ENCODE results near the gene BCO1. TPM values are rescaled to one million over a fixed set of nuclear protein-coding genes. Genes with fewer than 3 reads are reported as not detected.

The BCO1 gene
- total RNA-seq, 1 donor from 2014 or later = not detected

DNA sequence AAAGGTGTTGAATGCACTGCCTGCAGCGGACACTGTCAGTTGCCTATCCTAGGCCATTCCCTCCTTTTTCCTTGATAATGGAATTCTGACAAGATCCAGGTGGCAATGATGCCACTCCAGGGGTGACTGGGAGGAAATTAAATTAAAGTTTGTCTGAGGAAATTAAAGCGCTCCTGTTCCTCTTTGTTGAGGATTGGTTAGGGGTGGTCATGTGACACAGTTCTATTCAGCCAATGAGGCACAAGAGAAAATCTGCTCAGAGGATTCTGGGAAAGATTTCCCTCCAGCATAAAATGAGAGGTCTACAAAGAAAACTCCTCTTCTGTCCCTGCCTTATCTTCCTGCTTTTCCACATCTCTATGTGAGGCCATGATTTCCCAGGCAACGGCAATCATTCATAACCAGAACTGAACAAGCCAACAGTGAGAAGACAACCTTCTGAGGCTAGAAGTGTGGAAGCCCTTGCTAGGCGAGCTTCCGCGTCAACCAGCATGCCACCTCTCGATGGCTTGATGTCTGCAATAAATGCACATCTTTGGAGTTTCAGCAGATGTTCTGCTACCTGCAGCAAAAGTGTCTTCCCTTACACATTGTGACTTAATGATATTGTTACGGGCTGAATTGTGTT is 5.6 kb upstream of the BCO1 start:
- no peak for DNase-seq

DNA sequence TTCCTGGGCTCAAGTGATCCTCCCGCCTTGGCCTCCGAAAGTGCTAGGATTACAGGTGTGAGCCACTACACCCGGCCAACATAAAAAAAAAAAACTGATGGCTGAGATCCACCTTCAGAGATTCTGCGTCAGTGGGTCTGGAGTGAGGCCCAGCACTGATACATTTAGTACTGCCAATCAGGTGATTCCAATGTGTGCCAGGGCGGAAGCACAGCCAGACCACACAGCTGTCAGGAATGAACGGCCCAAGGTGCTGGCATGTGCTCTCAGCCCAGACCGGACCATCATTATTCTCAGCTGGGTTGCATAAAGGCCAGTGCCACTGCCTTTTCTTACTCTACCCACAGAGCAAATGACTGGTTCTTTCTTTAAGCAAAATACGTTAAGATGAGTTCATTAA is 1.2 kb upstream of the BCO1 start:
- DNase-seq = no peak

DNA sequence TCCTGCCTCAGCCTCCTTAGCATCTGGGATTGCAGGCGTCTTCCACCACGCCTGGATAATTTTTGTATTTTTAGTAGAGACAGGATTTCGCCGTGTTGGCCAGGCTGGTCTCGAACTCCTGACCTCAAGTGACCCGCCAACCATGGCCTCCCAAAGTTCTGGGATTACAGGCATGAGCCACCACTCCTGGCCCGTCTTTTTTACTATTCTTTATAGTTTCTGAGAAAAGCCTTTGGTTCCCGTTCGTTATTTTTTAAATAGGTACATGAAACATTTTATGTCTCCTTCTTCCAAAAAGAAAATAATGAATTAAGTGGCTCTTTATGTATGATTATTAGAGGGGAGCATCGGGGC is 570 bp upstream of the BCO1 start:
- DNase-seq = no peak

DNA sequence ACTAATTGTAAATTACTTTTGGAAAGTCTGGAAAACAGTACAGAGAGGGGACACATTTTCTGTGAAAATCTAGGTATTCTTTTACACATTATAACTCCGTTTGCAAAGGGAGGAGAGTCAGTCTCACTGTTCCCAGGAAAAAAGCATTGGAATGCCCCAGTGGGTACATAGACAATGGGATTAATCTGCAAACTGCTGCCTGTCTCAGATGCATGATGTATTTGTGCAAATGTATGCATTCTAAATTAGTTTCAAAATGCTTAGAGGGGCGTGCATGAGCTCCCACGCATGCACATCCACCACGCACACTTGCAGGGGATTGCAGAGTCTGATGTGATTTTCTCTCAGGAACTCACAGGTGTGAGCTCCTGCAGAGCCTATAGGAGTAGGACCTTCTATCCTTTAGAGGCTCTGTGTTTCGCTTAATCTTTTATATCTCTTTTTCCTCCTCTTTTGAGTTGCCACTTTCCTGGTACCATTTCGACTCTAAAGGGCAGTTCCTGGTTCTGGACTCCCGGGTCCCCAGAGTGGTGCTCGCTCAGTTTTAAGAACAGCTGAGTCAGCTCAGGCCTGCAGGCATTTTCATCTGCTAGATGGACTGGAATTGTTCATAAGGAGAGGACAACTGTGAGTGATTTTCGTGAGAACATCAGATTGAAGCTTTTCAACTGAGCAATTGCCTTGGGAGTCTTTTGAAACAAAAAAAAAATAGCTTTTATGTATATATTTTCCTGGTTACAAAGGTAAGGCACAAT is 1.1 kb downstream of the BCO1 start:
- no peak for DNase-seq

DNA sequence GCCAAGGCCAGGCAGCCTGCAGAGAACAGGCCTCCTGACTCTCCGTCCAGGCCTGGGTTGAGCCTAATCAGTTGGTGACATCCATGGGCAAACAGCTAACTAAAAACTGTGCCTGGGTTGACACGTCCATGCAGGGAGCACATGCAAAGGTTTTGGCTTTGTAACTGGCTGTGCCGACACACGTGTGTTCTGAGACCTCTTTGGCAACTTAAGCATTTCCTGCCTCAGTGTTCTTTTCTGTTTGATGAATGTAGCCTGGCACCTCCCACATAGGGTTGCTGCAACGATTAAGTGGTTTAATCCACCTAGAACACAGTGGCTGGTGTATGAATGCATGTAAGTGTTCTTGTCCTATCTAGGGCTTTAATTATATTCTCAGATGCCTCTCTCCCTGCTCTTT is 3.2 kb downstream of the BCO1 start:
- no peak for DNase-seq

DNA sequence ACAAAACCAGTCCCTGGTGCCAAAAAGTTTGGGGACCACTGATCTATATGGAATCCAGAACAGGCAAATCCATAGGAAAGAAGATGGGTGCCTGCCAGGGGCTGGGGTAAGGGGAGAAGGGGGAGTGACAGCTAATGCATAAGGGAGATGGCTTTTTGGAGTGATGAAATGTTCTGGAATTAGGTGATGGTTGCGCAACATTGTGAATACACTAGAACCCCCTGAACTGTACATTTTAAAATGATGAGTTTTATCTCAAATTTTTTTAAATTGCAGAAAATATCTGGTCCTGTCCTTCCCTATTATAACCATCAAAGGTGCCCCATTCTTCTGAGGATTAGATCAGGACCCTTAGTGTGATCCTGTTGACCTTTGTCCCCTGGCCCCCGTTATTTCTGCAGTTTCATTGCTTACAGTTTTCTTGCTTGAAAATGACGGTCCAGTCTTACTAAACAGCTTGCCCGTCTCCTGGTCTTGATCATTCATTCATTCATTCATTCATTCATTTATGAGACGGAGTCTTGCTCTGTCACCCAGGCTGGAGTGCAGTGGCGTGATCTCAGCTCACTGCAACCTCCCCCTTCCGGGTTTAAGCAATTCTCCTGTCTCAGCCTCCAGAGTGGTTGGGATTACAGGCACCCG is 4.6 kb downstream of the BCO1 start:
- DNase-seq = no peak

DNA sequence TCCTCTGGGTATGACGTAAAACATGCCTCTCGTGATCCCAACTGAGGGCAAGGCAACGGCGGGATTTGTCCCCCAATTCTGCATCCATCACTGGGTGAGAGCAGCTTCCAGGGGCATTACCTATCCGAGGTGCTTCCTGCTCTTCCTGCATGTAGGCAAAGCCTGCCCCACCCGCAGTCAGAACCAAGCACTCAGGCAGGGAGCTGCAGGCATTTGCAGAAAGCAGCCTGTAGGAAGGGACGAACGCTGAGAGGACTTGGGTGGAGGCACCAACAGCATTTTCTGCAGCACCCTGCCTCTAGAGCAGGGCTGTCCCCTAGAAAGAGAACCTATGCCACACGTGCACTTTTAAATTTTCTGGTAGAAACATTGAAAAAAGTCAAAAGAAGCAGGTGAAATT is 5.5 kb downstream of the BCO1 start:
- DNase-seq = no peak

DNA sequence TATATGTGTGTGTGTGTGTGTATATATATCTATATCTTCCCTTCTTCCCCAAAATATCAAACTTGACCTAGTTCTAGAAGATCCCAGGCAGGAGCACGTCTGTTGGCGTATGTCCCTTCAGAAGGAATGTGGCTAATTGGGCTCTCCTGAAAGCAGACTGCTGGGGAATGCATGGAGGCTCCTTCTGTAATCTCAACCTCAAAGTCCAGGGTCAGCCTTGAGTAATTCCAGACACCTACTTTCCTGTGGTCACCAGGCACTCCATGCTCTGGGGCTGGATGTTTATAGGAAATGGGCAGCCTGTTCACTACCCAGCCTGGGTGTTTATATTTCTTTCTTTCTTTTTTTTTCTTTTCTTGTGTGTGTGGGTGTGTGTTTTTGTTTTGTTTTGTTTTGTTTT is 13.4 kb downstream of the BCO1 start:
- no peak for DNase-seq

DNA sequence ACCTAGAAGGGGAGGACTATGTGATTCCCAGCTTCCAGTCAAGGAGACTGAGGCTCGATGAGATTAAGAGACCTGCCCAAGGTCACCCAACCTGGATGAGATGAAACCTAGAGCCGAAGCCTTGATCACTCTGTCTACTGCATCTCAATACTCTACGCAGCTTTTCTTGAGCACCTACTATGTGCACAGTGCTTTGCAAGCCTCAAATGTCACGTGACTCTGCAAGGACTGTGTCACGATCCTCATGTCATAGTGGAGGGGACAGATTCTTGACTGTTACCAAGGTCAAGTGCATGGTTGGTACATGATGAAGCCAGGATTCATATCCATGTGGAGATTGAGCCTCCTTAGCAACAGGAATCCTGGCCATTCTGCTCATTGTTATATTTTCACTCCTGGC is 14.7 kb downstream of the BCO1 start:
- DNase-seq = no peak

DNA sequence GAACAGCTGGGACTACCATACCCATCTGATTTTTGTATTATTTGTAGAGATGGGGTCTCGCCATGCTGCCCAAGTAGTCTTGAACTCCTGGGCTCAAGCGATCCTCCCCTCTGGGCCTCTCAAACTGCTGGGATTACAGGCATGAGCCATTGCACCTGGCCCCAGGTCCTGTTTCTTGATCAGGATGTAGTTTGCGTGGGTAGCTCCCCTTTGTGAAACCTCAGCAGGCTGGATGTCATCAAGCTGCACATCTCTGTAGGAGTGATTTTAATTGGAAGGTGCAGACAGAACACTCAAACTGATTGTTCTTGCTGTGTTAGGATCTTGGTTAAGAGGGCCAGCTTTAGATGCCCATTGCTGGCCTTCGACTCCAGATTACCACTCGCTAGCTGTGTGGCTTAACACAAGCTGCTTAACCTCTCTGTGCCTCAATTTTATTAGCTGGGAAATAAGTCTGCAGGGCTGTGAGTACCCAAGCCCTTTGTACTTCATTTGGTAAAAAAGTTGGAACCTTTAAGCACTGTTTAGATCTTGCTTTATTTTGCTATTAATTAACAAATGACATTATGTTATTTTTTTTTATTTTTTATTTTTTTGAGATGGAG is 16.5 kb downstream of the BCO1 start:
- no peak for DNase-seq

DNA sequence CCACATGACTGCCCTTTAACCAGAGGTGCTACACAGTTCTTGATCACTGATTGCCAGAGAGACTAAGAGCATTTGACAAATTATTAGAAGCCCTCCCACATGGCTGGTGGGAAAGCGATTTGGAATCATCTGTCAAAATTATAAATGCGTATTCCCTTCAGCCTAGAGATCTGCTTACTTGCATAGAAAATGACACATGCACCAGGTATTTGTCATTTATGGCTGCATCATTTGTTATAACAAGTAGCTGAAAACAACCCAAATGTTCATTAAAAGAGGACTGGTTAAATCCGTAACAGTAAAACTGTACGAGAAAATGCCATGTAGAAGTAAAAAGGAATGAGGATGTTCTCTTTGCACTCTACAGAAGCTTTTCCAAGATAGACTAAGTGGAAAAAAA is 21.4 kb downstream of the BCO1 start:
- DNase-seq = no peak

DNA sequence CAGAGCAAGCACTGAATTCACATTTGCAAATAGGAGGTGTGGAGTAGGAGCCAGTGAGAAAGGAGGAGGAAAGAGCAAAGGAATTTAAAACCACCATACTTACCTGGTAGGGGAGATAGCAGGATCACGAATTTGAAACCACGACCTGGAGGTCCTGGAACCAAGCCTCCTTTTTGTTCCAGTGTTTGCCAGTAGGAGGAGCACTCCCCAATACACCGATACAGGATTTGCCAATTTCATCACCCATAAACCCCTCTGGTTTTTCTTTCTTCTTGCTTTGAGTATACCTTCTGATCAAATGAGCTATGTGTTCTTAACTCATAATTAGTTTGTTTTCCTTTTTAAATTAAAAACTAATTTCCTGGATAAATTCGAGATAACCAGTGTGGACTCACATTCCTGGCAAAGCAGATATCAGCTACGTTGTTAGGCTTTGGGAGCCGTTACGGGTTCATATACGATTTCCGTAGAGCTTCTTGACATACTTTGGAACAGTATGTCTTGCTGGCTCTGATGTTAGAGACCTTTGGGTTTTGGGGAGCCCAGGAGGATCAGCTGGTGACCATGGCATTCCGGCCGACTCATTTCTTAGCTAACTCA is 22.7 kb downstream of the BCO1 start:
- DNase-seq = peak; percentile 67

DNA sequence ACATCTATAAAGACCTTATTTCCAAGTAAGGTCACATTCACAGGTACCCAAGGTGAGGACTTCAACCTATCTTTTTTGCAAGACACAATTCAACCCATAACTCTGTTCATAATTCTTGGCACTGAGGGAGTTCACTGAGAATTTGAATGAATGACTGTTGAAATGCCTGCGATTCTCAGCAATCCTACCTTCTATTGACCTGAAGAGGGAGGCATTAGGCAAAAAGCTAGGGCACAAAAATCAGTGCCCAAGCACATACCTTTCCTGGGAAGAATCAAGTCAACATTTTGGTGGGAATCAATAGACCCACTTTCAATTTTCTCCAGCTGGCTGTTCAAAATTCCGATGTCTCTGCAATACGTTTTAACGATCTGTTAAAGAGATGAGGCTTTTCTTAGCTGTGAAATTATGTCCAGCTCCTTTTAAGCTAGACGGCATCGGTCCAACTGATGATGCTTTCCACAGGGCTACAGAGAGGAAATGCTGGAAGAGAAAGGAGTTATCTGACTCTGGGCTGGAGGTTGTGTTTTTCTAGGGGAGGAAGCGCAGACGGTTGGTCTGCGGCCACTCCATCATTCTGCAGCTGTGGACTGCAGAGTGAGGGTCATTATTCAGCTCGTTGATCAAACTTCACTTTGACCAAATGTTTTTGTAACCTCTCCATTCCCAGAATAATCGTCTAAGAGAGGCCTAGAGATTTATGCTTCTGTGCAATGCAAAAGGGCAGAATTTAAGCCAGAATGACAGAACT is 25.2 kb downstream of the BCO1 start:
- peak; percentile 29 for DNase-seq

DNA sequence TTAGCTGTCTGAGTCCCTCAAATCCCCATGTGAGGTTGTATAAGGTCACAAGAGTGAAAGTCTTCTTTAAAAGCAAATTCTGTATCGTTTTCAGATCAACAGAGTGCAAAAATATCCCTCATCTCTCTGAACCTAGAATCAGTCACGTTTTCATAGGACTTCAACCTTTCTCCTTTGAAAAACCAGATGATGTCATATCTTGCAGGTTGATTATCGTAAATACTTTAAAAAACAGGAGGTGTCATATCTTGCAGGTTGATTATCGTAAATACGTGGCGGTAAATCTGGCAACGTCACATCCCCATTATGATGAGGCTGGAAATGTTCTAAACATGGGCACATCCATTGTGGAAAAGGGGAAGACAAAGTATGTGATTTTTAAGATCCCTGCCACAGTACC is 25.9 kb downstream of the BCO1 start:
- no peak for DNase-seq

DNA sequence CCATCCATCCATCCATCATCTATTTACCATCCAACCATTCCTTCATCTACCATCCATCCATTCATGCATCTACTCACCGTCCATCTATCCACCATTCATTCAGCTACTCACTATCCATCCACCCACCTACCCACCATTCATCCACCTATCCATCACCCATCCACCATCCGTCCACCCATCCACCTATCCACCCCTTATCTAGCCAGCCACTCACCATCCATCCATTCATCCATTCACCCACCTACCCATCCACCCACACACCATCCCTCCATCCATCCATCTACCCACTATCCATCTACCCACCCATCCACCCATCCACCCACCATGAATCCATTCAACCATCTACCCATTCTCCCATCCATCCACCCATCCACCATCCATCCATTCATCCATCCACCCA is 26.6 kb downstream of the BCO1 start:
- DNase-seq = no peak

DNA sequence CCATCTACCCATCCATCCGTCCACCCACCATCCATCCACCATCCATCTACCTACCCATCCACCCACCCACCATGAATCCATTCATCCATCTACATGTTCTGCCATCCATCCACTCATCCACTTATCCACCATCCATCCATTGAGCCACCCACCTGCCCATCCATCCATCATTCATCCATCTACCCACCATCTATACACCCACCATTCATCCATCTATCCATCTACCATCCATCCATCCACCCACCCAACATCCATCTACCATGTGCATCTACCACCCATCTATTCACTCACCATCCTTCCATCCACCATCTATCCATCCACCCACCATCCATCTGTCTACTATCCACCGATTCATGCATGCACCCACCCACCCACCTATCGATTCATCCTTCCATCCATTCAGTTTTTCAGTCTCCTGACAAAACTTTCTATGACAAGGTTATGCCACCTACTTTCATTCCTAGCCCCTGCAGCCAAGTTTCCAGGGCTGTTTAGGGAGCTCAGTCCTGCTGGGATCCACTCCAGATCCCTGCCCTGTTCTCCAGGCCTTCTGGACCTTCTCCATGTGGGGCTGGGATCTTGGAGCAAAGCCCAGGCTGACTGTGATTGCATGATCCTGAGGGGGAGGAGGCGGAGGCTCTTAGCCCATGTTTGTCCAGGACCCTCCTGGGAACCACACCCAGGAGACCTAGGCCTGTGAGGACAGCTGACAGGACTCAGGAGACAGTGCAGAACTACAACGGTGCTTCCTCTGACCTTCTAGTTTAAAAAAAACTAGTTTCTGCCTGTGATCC is 27.4 kb downstream of the BCO1 start:
- no peak for DNase-seq

DNA sequence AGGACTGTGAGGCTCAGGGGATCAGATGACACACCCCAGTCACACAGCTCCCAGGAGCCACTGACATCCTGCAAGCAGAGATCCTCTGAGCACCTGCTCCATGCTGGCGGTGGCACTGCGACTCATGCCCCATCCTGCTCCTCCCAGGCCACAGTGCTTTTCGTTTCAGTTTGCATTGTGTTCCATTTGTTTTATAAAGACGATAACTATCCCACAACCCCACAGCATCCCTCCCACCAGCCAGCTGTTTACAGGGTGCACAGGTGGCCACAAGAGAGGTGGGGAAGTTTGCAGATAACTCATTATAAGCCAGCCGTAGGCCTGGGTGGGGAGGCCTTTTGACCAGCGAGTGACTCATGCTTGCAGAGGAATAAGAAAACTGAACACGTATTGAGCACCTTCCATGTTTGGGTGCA is 28.2 kb downstream of the BCO1 start:
- DNase-seq = no peak

DNA sequence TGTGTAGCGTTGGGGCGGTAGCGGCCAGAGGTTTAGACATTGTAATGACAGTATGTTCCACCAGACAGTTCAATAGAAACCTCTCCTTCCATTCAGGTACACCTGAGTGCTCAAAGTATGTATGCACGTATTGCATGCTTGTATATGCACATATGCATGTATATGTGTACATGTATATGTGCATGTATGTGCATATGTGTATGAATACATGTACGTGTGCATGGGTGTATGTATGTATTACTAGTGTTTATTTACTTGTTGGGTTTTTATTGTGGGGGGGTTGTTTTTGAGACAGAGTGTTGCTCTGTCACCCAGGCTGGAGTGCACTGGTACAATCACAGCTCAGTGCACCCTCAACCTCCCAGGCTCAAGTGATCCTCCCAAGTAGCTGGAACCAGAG is 30.0 kb downstream of the BCO1 start:
- no peak for DNase-seq

DNA sequence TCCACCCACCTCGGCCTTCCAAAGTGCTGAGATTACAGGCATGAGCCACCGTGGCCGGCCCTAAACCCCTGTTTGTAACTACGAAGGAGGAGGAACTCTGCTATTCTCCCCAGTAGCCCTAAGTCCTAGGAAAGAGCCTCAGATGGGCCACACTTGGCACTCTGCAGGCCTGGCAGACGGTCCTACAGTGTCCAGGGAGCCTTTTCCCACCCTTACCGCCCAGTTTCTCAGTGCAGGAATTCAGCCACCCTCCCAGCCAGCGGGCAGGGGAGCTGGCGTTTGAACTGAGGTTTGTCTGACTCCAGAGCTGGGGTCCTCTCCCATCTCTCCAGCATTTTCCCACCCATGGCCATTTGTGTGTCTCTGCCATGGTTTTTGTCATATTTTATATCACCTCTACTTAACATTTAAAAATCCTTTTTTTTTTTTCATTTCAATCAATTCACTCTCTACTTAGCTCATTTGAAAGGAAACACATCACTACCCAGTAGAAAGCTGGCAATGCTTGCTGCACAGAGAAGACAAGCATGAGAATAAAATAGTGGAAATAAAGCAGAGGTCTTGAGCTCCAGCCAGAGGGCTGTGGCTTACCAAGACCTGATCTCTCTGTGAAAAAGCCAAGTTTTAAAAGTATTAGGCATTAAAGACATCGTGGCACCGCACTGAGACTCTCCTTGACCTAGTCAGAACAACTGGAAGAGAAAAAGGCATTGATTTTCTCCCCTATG is 34.9 kb downstream of the BCO1 start:
- DNase-seq = no peak

DNA sequence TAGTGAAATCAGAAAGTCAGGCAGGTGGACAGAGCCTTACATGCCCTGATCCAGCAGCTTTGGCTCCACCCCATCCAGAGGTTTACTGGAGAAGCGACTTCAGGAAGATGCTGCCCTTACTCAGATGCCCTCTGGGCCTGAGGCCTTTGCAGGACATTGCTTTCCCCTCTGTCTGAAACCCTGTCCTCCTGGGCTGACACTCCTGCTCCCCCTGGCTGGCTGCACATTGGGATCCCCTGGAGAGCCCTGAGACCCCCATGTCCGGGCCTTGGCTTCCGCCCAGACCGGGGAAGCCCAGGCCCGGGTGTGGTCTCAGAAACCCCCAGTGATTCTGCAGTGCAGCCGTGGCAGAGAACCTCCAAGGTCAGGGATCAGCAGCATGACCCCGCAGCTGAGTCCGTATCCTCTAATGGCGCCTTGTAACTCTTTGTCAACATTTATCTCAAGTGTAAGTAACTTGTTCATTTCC is 36.6 kb downstream of the BCO1 start:
- no peak for DNase-seq

DNA sequence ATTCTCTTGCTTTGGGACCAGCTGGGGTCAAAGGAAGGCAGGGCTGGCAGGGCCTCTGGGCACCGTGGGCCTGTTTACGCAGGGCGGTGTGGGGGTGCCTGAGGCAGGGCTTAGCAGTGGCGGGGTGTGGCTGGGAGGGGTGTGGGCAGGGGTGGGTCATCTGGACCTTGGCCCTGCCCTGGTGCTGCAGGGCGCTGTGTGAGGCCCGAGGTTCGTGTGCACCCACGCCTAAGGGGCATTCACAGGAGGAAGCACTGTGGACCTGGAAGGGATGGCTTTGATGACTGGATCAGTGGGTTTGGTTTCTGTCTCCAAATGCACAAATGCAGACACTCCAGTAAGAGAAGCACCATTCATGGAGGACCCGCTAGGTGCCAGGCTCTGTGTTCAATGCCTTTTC is 37.3 kb downstream of the BCO1 start:
- DNase-seq = no peak
